Panc1 (cell line): Measurements from ENCODE around the gene ADSS1. TPM values are rescaled to one million over a fixed set of nuclear protein-coding genes. Genes with fewer than 3 reads are reported as not detected.

Experiments used
- ATAC-seq: fragments of 200-7000 bp; cut with Tn5 transposase; 2 replicates; pipeline ENCODE4 v1.9.1; 2020; ENCODE audit warnings: mild to moderate bottlenecking, moderate library complexity
- BruUV-seq: library from RNA; stranded (reverse); fragments of 400-500 nt; replicated peaks from 2 replicates; lab custom pipeline; 2021; lab: Mats Ljungman, UMichigan
- CTCF ChIA-PET: fragments of 300-600 bp; sonication (Branson Sonifier 250); formaldehyde crosslinking; loops from one replicate; lab custom pipeline; 2022; ENCODE audit warnings: antibody characterized with exemption; lab: Charles Lee
- POLR2A ChIA-PET: fragments of 300-600 bp; sonication (Branson Sonifier 250); formaldehyde crosslinking; loops from one replicate; lab custom pipeline; 2022; ENCODE audit warnings: antibody characterized with exemption; lab: Charles Lee
- DNase-seq: peaks from one replicate; pipeline ENCODE4 v3.0.0-alpha.2; 2010; ENCODE audit warnings: low read depth, low spot score
- H3K27ac ChIP-seq: 2 replicates; pipeline ENCODE4 v1.5.1; 2011; ENCODE audit warnings: mild to moderate bottlenecking, low read length, inconsistent platforms
- H3K27me3 ChIP-seq: fragments of 200-500 bp; sonication (Bioruptor generic); 2 replicates; pipeline ENCODE4 v1.6.0; 2014; ENCODE audit warnings: low read length, inconsistent platforms; ENCODE audit not compliant: control insufficient read depth, insufficient read depth
- H3K36me3 ChIP-seq: fragments of 200-500 bp; sonication (Bioruptor generic); 2 replicates; pipeline ENCODE4 v1.5.1; 2014; ENCODE audit warnings: inconsistent platforms, mild to moderate bottlenecking, low read length, moderate library complexity; ENCODE audit not compliant: control insufficient read depth, insufficient read depth
- H3K4me1 ChIP-seq: 2 replicates; pipeline ENCODE4 v1.5.1; 2011; ENCODE audit warnings: inconsistent platforms, mild to moderate bottlenecking, low read length, moderate library complexity; ENCODE audit not compliant: control insufficient read depth, insufficient read depth
- H3K4me3 ChIP-seq, 2 experiments: 2 replicates each; pipeline ENCODE4 v1.5.1; 2011 to 2012; ENCODE audit warnings: low read depth in 2 of 2, low read length in 2 of 2, mild to moderate bottlenecking in 2 of 2, inconsistent platforms in 1 of 2, moderate library complexity in 1 of 2
- H3K9me3 ChIP-seq: fragments of 200-500 bp; sonication (Bioruptor generic); 2 replicates; pipeline ENCODE4 v1.5.1; 2014; ENCODE audit warnings: low read depth, mild to moderate bottlenecking, inconsistent platforms, low read length, moderate library complexity; ENCODE audit not compliant: control insufficient read depth, insufficient read depth
- CTCF ChIP-seq: fragments of 450-650 bp; IDR thresholded peaks from 2 replicates; pipeline ENCODE4 v1.5.1; 2017; ENCODE audit warnings: mild to moderate bottlenecking
- POLR2AphosphoS5 ChIP-seq: IDR thresholded peaks from 2 replicates; pipeline ENCODE4 v1.6.1; 2012; ENCODE audit warnings: mild to moderate bottlenecking, low read depth, low read length, moderate library complexity
- SIN3A ChIP-seq: IDR thresholded peaks from 2 replicates; pipeline ENCODE4 v1.6.1; 2012; ENCODE audit warnings: low read depth, mild to moderate bottlenecking, low read length, moderate library complexity, borderline replicate concordance; ENCODE audit not compliant: insufficient read depth
- TCF7L2 ChIP-seq: IDR thresholded peaks from 2 replicates; pipeline ENCODE4 v1.6.1; 2011; ENCODE audit warnings: mild to moderate bottlenecking, low read depth, low read length, inconsistent platforms
- in situ Hi-C: cut with HindIII; loops from 2 replicates; pipeline ENCODE4 v1.10.0; 2016; ENCODE audit warnings: low sequenced_read_pairs, low pct_unique_long_range_greater_than_20kb
- intact Hi-C: fragments of 100-400 bp; cut with micrococcal nuclease; formaldehyde crosslinking; loops from one replicate; pipeline ENCODE4 v1.10.0; 2022; ENCODE audit not compliant: unreplicated experiment
- total RNA-seq: library from RNA; stranded (reverse); gene quantifications from one replicate; pipeline ENCODE4 v1.2.1, GENCODE V29; 2021; ENCODE audit not compliant: unreplicated experiment
- TF ChIP-seq, protein P1 (sequence below), 2 experiments: IDR thresholded peaks; 2 replicates each; pipeline ENCODE4 v1.6.1; 2011 to 2012; ENCODE audit warnings: low read depth in 2 of 2, control low read depth in 1 of 2, low read length in 1 of 2, mild to moderate bottlenecking in 1 of 2, moderate library complexity in 1 of 2; ENCODE audit not compliant: insufficient read depth in 1 of 2

ADSS1 gene
- total RNA-seq, 1 experiment from 2014 or later = 9.4 TPM

- no peak for ATAC-seq
- H3K36me3 ChIP-seq = no peaks in the 10 kb centered on the region
- intact Hi-C loops = no loop called here
- in situ Hi-C loops = no loop called here
- ChIA-PET POLR2A (no interaction called here), CTCF (no interaction called here)
- H3K9me3 ChIP-seq = no peaks in the 10 kb centered on the region
- no peaks in the 10 kb centered on the region for H3K27me3 ChIP-seq
- DNase-seq = no peak
- no peak overlapping the region for H3K4me3 ChIP-seq
- no TSS peak for BruUV-seq
- TF ChIP-seq TCF7L2 = no peak
- TF ChIP-seq CTCF = no peak
- TF ChIP-seq, protein P1, sequence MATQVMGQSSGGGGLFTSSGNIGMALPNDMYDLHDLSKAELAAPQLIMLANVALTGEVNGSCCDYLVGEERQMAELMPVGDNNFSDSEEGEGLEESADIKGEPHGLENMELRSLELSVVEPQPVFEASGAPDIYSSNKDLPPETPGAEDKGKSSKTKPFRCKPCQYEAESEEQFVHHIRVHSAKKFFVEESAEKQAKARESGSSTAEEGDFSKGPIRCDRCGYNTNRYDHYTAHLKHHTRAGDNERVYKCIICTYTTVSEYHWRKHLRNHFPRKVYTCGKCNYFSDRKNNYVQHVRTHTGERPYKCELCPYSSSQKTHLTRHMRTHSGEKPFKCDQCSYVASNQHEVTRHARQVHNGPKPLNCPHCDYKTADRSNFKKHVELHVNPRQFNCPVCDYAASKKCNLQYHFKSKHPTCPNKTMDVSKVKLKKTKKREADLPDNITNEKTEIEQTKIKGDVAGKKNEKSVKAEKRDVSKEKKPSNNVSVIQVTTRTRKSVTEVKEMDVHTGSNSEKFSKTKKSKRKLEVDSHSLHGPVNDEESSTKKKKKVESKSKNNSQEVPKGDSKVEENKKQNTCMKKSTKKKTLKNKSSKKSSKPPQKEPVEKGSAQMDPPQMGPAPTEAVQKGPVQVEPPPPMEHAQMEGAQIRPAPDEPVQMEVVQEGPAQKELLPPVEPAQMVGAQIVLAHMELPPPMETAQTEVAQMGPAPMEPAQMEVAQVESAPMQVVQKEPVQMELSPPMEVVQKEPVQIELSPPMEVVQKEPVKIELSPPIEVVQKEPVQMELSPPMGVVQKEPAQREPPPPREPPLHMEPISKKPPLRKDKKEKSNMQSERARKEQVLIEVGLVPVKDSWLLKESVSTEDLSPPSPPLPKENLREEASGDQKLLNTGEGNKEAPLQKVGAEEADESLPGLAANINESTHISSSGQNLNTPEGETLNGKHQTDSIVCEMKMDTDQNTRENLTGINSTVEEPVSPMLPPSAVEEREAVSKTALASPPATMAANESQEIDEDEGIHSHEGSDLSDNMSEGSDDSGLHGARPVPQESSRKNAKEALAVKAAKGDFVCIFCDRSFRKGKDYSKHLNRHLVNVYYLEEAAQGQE (IDR thresholded peaks at IDR 0.05; ENCODE audit: insufficient read depth in 1 of 2, low read depth in 2 of 2, low read length in 1 of 2) = no peak
- no peak for TF ChIP-seq POLR2AphosphoS5
- TF ChIP-seq SIN3A = no peak
- H3K4me1 ChIP-seq = peaks cover 10% of the 10 kb centered on the region
- no peak overlapping the region for H3K27ac ChIP-seq
Measured at GRCh38 chr14:104745431-104745830, 21.4 kb downstream of the ADSS1 start.

- no peak overlapping the region for H3K27ac ChIP-seq
- H3K4me3 ChIP-seq = no peak overlapping the region
- ChIA-PET POLR2A (no interaction called here), CTCF (no interaction called here)
- ATAC-seq (no peak), DNase-seq (no peak)
- no peaks in the 10 kb centered on the region for H3K9me3 ChIP-seq
- H3K4me1 ChIP-seq = peaks cover 10% of the 10 kb centered on the region
- no peaks in the 10 kb centered on the region for H3K36me3 ChIP-seq
- in situ Hi-C loops = no loop called here
- H3K27me3 ChIP-seq = no peaks in the 10 kb centered on the region
- BruUV-seq = no TSS peak
- TF ChIP-seq SIN3A = no peak
- no peak for TF ChIP-seq TCF7L2
- intact Hi-C loops = no loop called here
Measured at GRCh38 chr14:104746071-104746545, 22.1 kb downstream of the ADSS1 start.

DNA sequence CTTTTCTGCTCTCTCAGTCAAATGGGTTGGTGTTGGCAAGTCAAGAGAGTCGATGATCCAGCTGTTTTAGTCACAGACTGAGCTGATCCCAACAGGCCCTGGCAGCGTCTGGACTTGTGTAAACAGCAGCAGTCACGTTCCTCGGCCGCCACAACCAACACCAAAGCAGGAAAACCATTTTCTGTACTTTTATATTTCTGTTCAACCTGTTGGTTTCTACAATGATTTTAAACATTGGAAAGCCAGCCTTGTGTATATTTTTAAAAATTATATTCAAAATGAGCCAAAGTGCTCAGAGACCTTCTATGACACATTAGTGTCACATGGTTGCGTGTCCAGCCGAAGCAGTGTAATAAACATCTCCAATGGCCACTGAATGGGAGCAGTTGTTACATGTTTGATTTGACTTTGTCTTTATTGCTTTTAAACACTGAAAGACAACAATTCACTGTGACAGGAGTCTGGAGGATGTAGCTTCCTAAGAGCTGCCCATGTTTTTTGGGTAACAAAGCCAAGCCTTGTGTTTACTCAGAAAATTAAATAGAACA lies 23.0 kb downstream of the ADSS1 start:
- BruUV-seq = no TSS peak
- no peak overlapping the region for H3K27ac ChIP-seq
- ATAC-seq = no peak
- no peaks in the 10 kb centered on the region for H3K27me3 ChIP-seq
- ChIA-PET CTCF (no interaction called here), POLR2A (no interaction called here)
- TF ChIP-seq POLR2AphosphoS5 = no peak
- TF ChIP-seq CTCF = no peak
- no peak for TF ChIP-seq TCF7L2
- TF ChIP-seq, protein P1 (IDR thresholded peaks at IDR 0.05; ENCODE audit: insufficient read depth in 1 of 2, low read depth in 2 of 2, low read length in 1 of 2) = no peak
- TF ChIP-seq SIN3A = no peak
- no peak overlapping the region for H3K4me3 ChIP-seq
- H3K9me3 ChIP-seq = no peaks in the 10 kb centered on the region
- no peak for DNase-seq
- H3K4me1 ChIP-seq = peaks cover 10% of the 10 kb centered on the region
- H3K36me3 ChIP-seq = no peaks in the 10 kb centered on the region
- intact Hi-C loops (no loop called here), in situ Hi-C loops (no loop called here)
